ENCODE measurements around the gene FAM118B. TPM values are rescaled to one million over a fixed set of nuclear protein-coding genes. Genes with fewer than 3 reads are reported as not detected.

The FAM118B gene
- total RNA-seq, 1 experiment from 2014 or later = 40.0 TPM

GRCh38 chr11:126233391-126233790 lies 21.8 kb downstream of the FAM118B start:
- no peak overlapping the region for H3K4me3 Mint-ChIP-seq
- Histone ChIP-seq H3K23me2 (ENCODE audit: insufficient read length, low read depth, low read length, poor library complexity, severe bottlenecking) (no peaks in the 10 kb centered on the region), H2AFZ (ENCODE audit: low read length) (no peak overlapping the region), H3T11ph (ENCODE audit: low read length) (no peak overlapping the region), H2BK5ac (ENCODE audit: insufficient read length, low read length) (no peak overlapping the region), H3K18ac (ENCODE audit: insufficient read length, low read depth, low read length) (no peak overlapping the region), H3K27ac (ENCODE audit: insufficient read length, low read depth, low read length) (no peak overlapping the region), H3K79me1 (ENCODE audit: insufficient read depth, low read depth, low read length, poor library complexity, severe bottlenecking) (no peaks in the 10 kb centered on the region), H3K4me1 (ENCODE audit: insufficient read depth, low read length) (no peaks in the 10 kb centered on the region), H3K9me3 (ENCODE audit: control insufficient read depth, low read depth, low read length) (no peaks in the 10 kb centered on the region), H2BK20ac (ENCODE audit: low read depth, low read length, poor library complexity, severe bottlenecking) (no peak overlapping the region), H3K27me3 (ENCODE audit: insufficient read depth, low read length) (no peaks in the 10 kb centered on the region), H3K56ac (ENCODE audit: insufficient read length, low read depth, low read length) (no peak overlapping the region), H3K4ac (ENCODE audit: low read depth, low read length) (no peak overlapping the region), H4K20me1 (ENCODE audit: control insufficient read depth, insufficient read depth, insufficient read length) (no peaks in the 10 kb centered on the region), H3K23ac (ENCODE audit: insufficient read length, low read depth, low read length) (no peak overlapping the region), H3K14ac (ENCODE audit: insufficient read depth, low read length) (no peak overlapping the region), H3K4me2 (ENCODE audit: insufficient read depth, insufficient read length, low read length) (no peak overlapping the region), H3K79me2 (ENCODE audit: insufficient read depth, low read length) (no peaks in the 10 kb centered on the region; the same call in 1 of the 2 replicates), H3K9ac (ENCODE audit: extremely low read depth, insufficient read length, low read length) (no peak overlapping the region), H2AK5ac (ENCODE audit: insufficient read length, low read length) (no peak overlapping the region), H4K91ac (ENCODE audit: insufficient read length, low read depth, low read length) (no peak overlapping the region), H2BK15ac (ENCODE audit: low read depth, low read length) (no peak overlapping the region), H2BK12ac (ENCODE audit: insufficient read length, low read depth, low read length) (no peak overlapping the region), H4K8ac (replicated peaks; ENCODE audit: insufficient read length, low read depth, low read length) (no peak overlapping the region), H4K5ac (ENCODE audit: insufficient read length, low read depth, low read length) (no peak overlapping the region), H2BK120ac (ENCODE audit: low read depth, low read length, poor library complexity, severe bottlenecking) (no peak overlapping the region)
- no peak for DNase-seq
- TF ChIP-seq CTCF (conservative IDR thresholded peaks at IDR 0.05) = no peak
- H3K4me1 Mint-ChIP-seq = no peaks in the 10 kb centered on the region
- no peaks in the 10 kb centered on the region; a peak in 1 of 5 replicates for H3K9me3 Mint-ChIP-seq
- H3K36me3 Mint-ChIP-seq (ENCODE audit: insufficient read depth in 1 of 3, low read depth in 3 of 3) = peaks cover 7 to 36% (median 24%) of the 10 kb centered on the region in 3 experiments
- H3K27me3 Mint-ChIP-seq (ENCODE audit: low read depth) = no peaks in the 10 kb centered on the region
- no CpG with 5 or more reads among the region's 4 CpGs for WGBS (ENCODE audit: extremely low coverage, insufficient read length, low lambda C conversion rate)
- H3K27ac Mint-ChIP-seq = no peak overlapping the region; a peak in 1 of 7 replicates
